ENCODE data around the gene EXOC3L1.

Gene EXOC3L1

DNA sequence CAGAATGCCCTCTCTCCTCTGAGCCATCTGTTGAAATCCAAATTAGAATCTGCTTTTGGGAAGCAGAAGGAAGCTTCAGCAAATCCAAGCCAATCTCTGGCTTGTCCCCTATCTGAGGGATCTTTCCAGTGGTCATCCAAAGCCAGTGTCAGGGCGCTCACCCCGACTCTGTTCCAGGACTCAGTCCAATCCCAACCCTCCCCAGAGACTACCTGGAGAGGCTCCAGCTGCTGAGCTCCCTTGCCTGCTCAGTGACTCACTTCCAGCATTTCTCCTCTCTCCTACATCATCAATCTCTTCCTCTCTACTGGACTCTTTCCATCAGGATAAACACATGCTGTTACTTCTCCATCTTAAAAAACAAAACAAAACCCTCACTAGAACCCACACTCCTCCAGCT, 8.6 kb downstream of the EXOC3L1 start:
- DNase-seq, result no peak

DNA sequence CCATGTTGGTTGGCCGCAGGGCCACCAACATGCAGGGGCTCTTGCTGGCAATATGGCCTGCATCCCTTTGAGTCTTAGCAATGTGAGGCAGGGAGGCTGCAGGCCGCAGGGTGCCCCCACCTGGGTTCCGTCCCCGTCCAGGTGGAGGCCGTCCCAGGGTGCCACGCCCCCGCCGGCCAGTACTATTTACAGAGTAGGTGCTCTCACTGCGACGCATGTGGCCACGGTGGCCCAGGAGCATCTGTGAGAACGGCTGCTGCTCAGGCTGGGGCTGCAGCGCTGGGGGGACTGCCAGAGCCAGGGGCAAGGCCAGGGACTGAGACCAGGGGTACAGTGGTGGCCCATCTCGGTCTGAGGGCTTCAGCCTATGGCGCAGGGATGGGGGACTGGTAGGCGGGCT, 9.8 kb downstream of the EXOC3L1 start:
- no peak for DNase-seq

DNA sequence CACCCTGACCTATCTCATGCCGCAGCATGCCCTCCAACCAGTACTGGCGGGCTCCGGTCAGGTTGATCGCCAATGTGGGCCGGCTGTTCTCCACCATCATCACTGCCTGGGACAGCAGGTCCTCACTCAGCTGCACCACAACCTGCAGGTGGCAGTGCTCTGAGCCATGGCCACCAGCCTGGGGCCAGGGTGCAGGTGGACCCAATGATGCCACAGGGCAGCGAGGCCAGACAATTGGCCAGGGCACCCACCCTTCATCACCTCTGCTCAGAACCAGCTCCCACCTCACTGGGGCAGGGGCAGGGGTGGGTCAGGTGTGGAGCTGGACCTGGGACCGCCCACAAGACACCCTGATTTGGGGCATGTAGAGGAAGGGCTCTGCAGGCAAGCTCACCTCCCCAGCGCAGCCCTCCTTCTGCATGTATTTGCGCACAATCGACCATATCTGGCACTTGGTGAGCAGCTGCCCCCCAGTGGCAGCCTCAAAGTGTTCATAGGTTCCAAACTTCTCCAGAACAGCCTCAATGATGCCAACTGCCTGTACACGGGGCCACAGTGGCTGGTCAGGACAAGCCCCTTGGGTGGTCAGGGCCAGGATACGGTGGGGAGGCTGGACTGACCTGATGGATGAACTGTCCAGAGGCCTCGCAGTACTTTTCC, 10.4 kb downstream of the EXOC3L1 start:
- no peak for DNase-seq

DNA sequence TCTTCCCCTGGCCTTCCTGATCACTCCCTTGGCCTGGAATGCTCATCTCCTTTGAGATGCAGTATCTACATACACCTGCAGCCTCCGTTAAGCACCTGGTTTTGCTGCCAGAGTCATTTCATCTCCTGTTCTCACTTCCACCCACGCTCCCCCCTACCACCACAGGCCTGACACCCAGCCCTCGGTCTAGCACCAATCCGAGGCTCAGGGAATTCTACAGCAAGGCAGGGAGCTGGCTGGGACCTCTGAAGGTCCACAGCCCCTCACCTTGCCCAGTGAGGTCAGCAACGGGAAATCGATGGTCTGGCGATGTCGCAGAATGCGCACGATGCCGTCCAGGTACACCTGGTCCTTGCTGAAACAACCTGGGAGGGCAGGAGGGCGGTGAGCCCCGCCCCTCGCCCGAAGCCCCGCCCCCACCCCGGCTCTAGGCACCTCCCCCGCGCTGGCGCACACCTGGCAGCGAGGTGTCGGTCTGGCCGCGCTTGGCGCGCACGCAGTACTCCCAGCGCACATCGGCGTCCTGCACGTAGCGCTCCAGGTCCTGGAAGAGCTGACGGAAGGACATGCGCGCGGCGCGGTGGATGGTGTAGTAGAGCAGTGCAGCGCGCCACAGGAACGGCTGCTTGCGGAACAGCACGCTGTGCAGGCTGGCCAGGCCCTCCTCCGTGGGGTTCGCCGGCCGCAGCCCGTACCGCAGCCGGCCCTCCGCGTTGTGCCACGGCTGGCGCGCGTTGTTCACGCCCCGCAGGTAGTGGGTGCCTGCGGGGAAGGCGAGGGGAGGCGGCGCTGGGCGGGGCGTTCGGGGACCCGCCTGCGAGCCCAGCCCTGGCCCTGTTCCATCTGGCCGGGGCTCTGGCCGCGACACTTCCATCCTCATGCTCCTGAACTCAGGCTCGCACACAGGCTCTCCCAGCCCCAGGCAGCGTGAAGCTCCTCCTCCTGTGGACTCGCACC, 11.9 kb downstream of the EXOC3L1 start:
- DNase-seq, result peak; percentile 76

DNA sequence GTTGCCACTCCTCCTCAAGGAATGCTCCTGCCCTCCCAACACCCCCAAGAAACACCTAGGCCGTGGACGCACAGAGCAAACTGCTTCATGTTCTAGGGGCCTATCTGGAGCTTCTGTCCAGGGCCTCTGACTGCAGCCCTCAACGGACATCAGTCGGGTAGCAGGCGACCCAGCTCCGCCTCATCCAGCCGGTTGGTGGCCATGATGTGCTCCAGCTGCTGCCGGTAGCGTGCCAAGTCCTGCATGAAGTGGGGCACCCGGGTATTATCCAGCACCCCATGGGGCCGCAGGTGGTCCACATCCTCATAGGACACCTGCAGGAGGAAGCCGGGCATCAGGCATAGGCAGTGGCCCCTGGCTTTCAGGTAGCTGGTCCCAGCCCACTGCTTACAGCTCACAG, 13.3 kb downstream of the EXOC3L1 start:
- DNase-seq, result no peak

DNA sequence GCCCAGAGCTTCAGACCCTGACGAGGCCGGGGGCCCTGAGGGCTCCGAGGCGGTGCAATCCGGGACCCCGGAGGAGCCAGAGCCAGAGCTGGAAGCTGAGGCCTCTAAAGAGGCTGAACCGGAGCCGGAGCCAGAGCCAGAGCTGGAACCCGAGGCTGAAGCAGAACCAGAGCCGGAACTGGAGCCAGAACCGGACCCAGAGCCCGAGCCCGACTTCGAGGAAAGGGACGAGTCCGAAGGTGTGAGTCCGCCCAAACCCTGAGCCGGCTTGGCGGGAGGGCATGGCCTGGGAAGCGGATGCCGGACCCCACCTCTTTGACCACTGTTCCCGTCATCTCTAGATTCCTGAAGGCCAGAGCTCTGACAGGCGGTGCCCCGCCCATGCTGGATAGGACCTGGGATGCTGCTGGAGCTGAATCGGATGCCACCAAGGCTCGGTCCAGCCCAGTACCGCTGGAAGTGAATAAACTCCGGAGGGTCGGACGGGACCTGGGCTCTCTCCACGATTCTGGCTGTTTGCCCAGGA, 15.2 kb downstream of the EXOC3L1 start:
- no peak for DNase-seq

DNA sequence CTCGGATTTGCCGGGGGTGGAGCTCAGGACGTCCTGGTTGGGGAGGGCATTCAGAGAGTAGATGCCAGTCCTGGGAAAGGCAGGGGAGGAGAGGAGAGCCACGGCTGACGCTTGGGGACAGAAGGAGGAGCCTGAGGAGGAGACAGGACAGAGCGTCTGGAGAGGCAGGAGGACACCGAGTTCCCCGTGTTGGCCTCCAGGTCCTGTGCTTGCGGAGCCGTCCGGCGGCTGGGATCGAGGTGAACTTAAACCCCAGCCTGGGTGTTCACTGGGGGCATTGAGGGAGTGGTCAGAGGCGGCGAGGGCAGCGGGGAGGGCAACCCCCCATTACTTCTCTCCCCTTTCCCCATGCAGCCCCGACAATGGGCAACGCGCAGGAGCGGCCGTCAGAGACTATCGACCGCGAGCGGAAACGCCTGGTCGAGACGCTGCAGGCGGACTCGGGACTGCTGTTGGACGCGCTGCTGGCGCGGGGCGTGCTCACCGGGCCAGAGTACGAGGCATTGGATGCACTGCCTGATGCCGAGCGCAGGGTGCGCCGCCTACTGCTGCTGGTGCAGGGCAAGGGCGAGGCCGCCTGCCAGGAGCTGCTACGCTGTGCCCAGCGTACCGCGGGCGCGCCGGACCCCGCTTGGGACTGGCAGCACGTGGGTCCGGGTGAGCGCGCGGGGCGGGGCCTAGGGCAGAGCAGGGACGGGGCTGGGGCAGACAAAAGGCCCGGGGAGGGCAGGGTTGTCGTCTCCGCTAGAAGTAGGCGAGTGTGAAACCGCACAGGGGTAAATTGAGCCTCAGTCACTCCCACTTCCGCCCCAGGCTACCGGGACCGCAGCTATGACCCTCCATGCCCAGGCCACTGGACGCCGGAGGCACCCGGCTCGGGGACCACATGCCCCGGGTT, 15.9 kb downstream of the EXOC3L1 start:
- peak; percentile 81 for DNase-seq

DNA sequence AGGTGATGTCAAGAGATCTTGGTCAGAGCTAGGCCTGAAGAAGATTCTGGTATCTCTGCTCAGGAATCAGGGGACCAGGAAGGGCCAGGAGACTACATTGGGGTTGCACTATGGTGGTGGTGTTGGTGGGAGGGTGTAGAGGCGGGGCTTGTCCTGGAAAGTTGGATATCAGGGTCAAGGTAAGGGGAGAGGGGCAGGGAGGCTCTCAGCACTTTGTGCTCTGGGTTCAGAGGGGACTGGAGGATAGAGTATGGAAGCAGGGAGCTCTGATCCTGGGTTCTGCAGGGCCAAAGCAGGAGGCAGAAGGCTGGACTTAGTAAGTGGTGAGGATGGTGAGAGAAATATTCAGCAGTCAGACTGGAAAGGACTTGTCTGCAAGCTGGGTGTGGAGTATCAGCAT, 16.6 kb downstream of the EXOC3L1 start:
- DNase-seq, result no peak

DNA sequence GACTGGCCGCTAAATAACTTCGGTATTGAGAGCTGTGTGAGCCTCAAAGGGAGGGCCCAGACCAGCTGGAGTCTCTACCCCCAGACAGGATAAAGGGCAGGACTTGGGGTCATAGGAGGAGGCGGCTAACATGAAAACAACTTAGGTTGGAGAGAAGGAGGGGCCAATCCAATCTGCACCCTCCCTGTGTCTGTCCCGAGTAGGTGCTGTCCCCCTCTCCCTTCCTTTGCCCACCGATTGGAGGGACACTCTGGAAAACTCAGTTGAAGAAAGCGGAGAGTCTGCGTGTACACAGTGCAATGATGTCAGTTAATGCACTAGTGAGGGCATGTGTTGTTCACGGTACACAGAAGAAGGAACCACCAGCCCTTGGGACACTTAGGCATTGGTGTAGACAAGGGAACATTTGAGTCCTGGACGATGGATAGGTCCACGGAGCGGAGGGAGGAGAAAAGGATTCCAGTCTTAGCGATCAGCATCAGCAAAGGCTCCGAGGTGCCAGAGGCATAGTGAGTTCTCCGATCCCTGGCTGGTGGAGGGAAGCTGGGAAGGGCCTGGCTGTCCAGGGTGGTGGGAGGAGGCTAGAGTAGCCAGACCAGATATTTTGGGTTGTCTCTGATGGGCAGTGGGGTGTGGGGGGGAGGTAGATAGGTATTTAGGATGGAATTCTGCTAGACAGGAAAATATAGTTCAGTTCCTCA, 18.8 kb downstream of the EXOC3L1 start:
- no peak for DNase-seq

DNA sequence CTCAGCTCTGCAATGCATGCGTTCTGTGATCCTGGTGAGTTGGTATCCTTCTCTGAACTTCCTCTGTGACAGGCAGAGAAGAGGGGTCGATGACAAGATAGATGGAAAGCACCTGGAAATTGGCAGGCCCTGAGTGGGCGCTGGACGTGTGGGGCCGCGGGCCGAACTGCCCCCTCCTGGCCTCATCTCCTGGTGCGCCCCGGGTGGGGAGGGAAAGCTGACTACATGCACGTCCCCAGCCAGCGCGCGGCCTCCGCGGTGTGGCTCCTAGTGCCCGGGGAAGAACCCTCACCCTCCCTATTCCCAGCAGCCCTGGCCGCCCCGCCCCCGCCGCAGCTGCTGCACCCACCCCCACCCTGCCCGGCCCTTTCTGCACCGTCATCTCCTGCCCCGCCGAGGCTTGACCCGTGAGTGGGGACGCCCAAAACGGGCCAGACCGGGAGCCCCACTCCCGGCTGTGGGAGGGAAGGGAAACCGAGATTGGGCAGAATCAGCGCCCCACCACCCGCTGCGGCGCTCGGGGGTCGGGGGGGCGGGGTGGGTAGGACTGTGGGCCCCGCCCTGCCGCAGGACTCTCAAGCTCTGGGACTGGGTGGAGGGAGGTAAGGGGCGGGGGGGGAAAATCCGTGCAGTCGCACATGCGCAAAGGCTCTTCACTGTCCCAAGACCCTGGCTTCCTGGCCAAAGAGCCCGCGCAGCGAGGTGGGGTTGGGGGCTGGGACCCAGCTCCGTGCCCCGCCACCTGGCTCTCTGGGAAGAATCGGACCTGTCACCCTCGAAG, 19.6 kb downstream of the EXOC3L1 start, which contains the start of gene NOL3:
NOL3 (plus strand) TSS at position 371 of the 781 bp plus-strand sequence.
- DNase-seq, result peak; percentile 79

DNA sequence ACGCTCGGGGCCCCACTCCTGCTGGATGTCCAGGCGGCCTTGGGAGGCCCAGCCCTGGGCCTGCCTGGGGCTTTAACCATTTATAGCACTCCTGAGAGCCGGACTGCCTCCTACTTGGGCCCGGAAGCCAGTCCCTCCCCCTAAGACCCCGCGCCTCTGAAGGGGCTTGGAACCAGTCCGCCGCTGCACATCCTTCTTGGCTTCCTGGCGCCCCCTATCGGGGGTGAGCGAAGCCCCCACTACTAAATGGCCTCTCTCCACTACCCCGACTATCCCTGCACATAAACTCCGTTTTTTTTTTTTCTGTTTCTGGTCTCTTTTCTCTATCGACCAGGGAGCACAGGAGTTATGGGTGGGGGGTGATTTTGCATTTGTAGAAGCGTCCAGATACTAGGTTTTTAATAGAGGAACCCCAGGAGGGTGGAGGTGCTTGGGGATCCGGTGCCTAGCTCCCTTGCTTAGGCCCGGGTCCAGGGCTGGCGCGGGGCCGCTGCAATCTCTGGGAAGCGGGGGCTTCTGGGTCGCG, 20.2 kb downstream of the EXOC3L1 start:
- no peak for DNase-seq

DNA sequence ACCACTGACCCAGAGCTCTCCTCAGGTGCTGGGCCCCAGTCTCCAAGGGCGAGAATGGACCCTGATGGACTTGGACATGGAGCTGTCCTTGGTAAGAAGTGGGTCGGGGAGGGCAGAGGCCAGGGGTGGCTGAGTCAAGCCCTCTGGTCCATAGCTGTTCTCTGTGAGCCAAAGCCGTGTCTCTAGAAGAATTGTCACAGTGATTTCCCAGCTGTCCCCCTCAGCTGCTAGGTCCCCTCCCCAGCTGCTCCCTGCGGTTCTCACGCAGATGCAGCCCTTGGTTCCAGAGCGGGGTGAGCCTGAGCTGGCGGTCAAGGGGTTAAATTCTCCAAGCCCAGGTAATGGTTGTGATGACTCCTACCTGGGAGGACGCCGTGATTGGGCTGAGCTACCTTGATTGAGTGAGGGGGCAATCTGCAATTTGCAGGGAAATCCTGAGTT, 20.9 kb downstream of the EXOC3L1 start:
- no peak for DNase-seq

DNA sequence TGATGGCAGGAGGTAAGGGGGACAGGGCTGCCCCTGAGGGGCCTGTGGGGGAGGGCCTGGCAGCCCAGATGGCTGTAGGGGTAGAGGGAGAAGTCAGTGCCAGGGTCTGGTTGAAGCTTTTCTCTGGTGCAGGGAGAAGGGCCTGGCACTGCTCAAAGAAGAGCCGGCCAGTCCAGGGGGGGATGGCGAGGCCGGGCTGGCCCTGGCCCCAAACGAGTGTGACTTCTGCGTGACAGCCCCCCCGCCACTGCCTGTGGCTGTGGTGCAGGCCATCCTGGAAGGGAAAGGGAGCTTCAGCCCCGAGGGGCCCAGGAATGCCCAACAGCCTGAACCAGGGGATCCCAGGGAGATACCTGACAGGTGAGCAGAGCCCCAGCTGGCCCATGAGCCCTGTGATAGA, 22.3 kb downstream of the EXOC3L1 start:
- no peak for DNase-seq

DNA sequence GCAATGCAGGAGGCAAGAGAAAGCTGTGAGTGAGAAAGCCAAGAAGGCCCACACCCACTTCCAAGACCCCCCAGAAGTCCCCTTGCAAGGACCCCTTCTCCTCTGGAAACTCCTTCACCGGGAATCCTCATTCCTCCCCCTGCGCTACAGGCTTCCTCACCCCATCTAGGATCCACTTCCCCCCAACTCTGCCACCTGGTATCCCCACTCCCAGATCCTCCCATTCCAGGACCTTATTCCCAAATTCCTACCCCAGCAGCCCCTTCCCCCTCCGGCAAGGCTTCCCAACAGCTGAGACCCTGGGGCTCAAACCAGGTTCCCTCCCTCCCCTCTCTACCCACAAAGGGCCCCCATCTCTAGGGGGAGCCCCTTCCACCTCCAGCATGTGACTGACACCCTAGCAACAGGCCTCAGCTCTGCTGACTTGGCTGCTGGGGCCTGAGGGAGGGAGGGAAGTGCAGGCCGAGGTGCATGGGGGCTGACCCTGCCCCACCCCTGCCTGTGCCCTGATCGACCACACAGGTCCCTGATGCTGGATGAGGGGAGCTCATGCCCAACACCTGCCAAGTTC, 23.3 kb downstream of the EXOC3L1 start:
- DNase-seq, result no peak

DNA sequence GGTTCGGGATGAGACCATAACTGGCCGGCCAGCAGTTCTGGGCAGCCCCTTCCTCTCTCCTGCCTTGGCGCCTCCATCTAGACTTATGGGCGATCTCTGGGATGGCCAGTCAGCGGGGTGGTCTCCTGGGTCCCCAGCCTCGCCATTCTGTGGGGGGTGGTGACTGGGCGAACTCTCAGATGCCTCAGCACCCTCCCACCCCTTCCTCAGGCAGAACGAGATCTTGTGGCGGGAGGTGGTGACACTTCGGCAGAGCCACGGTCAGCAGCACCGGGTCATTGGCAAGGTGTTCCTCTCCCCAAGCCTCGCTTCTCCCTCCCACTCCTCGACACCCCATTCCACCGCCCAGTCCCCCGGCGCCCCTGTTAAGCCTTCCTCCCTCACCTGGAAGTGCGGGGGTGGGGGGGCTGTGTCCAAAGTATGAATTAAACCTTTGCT, 23.8 kb downstream of the EXOC3L1 start:
- no peak for DNase-seq

DNA sequence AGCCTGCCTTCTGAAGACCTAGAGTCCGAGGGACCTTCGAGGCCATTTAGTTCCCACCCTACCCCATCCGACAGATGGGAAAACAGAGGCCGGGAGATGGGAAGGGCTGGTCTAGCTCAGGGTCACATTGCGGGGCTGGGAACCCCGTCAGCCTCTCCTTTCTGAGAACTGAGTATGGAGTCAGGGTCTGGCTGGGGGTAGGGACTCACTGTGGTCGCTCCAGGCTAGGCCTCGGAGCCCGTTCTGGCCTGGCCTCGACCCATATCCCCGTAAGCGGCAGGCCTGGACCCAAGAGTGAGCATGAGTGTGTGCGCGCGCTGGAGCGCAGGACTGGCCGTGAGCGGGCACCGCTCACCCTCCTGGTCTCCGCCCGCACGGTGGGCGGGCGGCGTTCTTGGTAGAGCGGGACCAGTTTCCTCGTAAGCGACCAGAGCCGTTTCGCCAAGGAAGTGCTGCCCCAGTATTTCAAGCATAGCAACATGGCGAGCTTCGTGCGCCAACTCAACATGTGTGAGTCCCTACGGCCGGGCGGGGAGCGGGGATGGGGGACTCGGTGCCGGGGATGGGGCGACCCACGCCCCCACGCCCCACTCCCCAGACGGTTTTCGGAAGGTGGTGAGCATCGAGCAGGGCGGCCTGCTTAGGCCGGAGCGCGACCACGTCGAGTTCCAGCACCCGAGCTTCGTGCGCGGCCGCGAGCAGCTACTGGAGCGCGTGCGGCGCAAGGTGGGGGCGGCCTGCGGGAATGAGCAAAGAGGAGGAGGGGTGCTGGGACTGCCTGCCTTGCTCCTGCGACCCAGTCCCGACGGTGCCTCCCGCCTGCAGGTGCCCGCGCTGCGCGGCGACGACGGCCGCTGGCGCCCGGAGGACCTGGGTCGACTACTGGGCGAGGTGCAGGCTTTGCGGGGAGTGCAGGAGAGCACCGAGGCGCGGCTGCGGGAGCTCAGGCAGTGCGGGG, 24.5 kb downstream of the EXOC3L1 start:
- no peak for DNase-seq

DNA sequence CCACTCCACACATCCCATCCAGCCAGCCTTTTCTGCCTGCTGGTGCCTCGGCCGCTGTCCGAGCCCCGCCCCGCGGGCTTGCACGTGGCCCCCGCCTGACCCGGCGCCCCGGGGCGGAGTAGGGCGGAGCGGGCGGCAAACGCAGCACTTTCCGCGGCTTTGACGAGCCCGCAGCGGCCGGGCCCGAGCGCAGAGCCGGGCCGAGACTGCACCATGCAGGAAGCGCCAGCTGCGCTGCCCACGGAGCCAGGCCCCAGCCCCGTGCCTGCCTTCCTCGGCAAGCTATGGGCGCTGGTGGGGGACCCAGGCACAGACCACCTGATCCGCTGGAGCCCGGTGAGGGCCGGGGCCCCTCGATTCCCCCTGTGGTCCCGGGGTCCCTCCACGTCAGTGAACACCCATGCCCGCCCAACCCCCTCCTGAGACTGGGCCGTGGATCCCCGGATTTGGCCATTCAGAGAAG, 25.3 kb downstream of the EXOC3L1 start, which contains the start of gene HSF4:
HSF4 (plus strand) TSS at position 147 of the 463 bp plus-strand sequence; CDS start at position 214, 67 bp downstream.
- no peak for DNase-seq

DNA sequence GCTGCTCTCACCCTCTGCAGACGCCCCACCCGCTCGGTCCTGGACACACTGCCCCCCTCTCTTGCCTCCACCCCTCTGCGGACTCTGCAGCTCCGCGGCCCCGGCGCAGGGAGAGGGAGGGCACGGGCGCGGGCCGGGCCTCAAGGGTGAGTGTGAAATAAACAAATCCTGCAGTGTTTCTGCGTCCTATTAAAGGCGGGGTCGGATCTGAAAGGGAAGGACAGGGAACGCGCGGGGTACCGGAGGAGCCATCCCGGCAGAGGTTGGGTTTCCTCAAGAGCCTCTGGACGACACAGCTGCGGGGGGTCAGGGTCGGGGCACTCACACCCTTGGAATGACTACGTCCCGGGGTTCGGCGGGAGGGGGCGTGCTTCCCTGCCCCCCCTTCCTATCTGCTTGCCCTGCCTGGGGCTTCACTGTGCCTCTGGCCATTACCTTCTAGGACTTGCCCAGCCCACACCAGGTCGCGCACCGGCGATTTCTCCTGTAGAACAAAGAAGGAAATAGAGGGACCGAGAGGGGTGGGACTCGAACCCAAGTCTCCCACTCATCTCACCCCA, 25.9 kb downstream of the EXOC3L1 start:
- no peak for DNase-seq
